ENCODE data around the gene SLC9A5.

The SLC9A5 gene

DNA sequence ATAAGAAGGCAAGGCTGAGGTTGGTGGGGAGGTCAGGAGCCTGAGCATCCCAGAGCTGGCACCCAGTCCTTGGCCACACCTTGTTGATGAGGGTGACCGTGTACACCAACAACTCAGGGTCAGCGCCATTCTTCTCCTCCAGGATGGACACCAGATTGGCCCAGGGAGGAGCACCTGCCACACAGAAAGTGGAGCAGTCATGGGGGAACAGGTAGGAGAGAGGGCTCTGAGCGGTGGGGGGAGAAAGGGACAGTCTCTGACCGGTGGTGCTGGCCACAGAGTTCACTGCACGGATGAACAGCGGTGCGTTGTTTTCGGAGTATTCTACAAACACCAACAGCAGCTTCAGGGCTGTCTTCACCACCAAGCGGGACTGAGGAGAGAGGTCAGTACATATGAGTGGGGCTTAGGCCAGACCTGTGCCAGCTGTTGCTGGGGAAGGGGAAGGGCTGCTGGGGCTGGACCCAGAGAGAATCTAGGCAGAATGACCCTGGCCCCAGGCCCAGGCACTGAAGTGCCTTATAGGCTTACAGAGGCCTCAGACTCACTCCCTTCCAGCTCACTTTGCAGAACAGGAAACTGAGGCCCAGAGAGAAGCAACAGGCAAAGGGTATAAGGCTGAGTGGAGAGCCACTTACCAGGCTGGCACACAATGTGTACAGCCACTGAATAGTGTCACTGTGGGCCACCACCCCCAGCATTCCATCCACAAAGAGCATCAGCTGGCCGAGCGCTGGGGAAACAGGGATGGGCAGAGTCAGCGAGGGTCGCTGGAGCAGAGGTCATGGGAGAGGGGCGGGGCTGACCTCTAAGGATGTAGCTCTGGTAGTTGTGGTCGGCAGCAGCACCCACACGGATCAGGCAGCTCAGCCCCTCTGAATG, 11.1 kb upstream of the SLC9A5 start:
- no peak for DNase-seq (ENCODE audit: low read depth)
- TF ChIP-seq, protein P1, sequence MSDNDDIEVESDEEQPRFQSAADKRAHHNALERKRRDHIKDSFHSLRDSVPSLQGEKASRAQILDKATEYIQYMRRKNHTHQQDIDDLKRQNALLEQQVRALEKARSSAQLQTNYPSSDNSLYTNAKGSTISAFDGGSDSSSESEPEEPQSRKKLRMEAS (IDR thresholded peaks at IDR 0.05; ENCODE audit: low read depth, low read length), result no peak
- TF ChIP-seq, protein P2, sequence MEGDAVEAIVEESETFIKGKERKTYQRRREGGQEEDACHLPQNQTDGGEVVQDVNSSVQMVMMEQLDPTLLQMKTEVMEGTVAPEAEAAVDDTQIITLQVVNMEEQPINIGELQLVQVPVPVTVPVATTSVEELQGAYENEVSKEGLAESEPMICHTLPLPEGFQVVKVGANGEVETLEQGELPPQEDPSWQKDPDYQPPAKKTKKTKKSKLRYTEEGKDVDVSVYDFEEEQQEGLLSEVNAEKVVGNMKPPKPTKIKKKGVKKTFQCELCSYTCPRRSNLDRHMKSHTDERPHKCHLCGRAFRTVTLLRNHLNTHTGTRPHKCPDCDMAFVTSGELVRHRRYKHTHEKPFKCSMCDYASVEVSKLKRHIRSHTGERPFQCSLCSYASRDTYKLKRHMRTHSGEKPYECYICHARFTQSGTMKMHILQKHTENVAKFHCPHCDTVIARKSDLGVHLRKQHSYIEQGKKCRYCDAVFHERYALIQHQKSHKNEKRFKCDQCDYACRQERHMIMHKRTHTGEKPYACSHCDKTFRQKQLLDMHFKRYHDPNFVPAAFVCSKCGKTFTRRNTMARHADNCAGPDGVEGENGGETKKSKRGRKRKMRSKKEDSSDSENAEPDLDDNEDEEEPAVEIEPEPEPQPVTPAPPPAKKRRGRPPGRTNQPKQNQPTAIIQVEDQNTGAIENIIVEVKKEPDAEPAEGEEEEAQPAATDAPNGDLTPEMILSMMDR (IDR thresholded peaks at IDR 0.05; ENCODE audit: low read depth, low read length), result no peak
- TF ChIP-seq POLR2A (IDR thresholded peaks at IDR 0.05; ENCODE audit: extremely low read depth, insufficient read length), result no peak
- H3K4me3 ChIP-seq (ENCODE audit: low read depth, low read length), result no peak overlapping the region

DNA sequence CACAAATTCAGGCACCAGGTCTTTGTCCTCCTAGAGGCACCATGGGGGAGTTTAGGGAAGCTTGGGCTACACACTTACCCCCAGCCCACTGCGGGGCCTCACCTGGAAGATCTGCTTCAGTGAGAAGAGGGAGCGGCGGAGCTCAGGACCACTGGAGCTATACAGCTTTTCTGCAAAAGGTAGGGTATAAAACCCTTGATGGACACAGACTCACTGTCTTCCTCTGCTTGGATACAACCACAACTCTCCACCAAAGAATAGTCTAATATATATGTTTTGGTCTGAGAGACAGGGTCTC, 10.6 kb upstream of the SLC9A5 start:
- TF ChIP-seq, protein P1 (IDR thresholded peaks at IDR 0.05; ENCODE audit: low read depth, low read length), result no peak
- TF ChIP-seq MYC (IDR thresholded peaks at IDR 0.05; ENCODE audit: low read depth, low read length), result no peak
- no peak for TF ChIP-seq POLR2A (IDR thresholded peaks at IDR 0.05; ENCODE audit: extremely low read depth, insufficient read length)
- TF ChIP-seq, protein P2 (IDR thresholded peaks at IDR 0.05; ENCODE audit: low read depth, low read length), result no peak
- DNase-seq (ENCODE audit: low read depth), result no peak
- no peak overlapping the region for H3K4me3 ChIP-seq (ENCODE audit: low read depth, low read length)

DNA sequence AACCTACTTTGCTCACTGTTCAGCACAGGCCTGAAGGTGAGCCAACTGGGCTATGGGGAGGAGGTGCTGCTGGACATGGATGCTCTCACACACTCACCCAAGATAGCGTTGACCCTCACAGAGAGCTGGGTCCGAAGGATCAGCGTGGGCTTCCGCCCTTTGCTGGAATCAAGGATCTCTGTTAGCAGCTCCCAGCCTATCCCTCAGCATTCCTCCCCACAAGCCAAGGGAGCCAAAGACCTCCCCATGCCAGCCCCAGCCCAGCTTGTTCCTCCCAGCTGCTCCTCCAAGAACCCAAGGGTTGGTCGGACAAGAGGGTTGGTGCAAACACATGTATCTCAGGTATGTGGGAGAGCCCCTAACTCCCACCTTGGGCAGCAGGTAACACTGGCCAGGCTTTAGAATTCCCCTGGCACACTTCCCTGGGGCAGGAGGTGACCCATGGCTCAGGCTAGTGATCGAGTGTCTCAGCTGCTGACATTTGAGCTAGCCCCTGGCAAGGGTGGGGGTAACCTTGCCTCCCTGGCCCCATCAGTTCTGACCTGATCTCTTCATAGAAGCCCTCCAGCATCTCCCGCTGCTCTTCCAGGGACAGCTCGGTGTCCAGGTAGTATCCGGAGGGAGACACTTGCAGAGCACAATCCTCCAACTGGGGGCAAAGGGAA, 9.8 kb upstream of the SLC9A5 start:
- H3K4me3 ChIP-seq (ENCODE audit: low read depth, low read length), result no peak overlapping the region
- no peak for DNase-seq (ENCODE audit: low read depth)
- TF ChIP-seq, protein P1 (IDR thresholded peaks at IDR 0.05; ENCODE audit: low read depth, low read length), result no peak
- no peak for TF ChIP-seq MYC (IDR thresholded peaks at IDR 0.05; ENCODE audit: low read depth, low read length)
- TF ChIP-seq, protein P2 (IDR thresholded peaks at IDR 0.05; ENCODE audit: low read depth, low read length), result no peak
- TF ChIP-seq POLR2A (IDR thresholded peaks at IDR 0.05; ENCODE audit: extremely low read depth, insufficient read length), result no peak

DNA sequence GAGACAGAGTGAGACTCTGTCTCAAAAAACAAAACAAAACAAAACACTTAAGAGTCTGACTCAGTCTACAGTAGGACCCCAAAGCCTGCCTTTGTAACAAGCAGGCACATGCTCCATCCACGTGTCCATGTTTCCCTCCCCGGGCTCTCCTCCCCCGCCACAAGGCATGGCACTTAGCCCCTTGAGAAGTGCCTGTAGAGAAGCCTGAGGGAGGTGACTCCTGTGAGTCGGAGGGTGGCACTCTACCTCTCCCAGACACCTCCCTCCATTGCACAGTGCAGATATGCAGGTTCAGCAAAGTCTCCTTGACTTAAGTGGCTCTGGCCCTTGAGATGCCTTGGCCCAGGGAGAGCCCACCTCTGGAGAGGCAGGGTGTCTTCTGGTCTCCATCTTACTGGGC, 8.3 kb upstream of the SLC9A5 start:
- no peak for DNase-seq (ENCODE audit: low read depth)
- no peak overlapping the region for H3K4me3 ChIP-seq (ENCODE audit: low read depth, low read length)
- no peak for TF ChIP-seq POLR2A (IDR thresholded peaks at IDR 0.05; ENCODE audit: extremely low read depth, insufficient read length)
- TF ChIP-seq, protein P1 (IDR thresholded peaks at IDR 0.05; ENCODE audit: low read depth, low read length), result no peak

DNA sequence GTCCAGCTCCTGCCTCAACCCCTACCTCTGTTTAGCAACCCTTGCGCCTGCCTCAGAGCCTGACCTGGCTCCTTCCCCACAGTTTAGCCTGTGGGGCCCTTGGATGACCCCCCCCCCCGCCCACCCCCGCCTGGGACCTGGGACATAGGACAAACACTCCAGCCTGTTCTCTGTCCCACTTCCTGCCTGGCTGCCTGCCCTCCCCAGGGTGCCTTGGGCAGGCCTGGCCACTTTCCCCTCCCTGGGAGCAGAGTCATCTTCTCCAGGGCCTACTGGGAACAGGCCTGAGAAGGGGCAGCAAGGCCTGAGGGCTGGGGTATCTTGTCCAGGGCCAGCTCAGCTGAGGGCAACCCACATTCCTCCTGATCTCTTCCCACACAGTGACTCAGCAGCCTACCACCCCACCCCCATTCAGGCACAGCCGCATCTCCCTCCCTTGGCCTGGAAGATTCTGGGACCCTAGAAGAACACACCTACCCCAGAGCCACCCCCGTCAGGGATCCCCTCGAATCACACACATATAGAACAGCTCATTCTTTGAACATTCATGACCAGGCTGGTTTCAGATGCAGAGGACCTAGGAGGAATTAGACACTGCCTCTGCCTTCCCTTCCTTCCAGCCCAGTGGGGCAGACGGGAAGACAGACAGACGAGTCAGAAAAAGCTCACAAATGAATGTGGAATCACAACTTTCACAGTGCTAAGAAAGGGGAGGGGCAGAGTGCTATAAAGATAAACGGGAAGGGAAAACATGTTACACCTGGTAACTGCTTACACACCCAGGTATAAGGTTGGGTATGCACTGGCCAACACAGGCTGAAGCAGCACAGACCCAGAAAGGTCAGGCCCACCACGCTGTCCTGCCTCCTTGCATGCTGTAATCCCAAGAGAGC, 7.5 kb upstream of the SLC9A5 start:
- no peak overlapping the region for H3K4me3 ChIP-seq (ENCODE audit: low read depth, low read length)
- TF ChIP-seq, protein P1 (IDR thresholded peaks at IDR 0.05; ENCODE audit: low read depth, low read length), result no peak
- no peak for TF ChIP-seq POLR2A (IDR thresholded peaks at IDR 0.05; ENCODE audit: extremely low read depth, insufficient read length)
- TF ChIP-seq, protein P2 (IDR thresholded peaks at IDR 0.05; ENCODE audit: low read depth, low read length), result no peak
- no peak for TF ChIP-seq MYC (IDR thresholded peaks at IDR 0.05; ENCODE audit: low read depth, low read length)
- no peak for DNase-seq (ENCODE audit: low read depth)

Measured in NB4 (cell line).